Retina (tissue), 1 donor: Measurements from ENCODE around the gene FIBP.
"Not testable (repeated sequence)": the region's sequence is repeated elsewhere in the genome, so short reads cannot be mapped to it uniquely, and the experiment has no call there.

Source experiments
- DNase-seq: peaks from one replicate; pipeline ENCODE4 v3.0.0-alpha.2; 2016

FIBP gene

GRCh38 chr11:65857853-65858680 lies 30.2 kb downstream of the FIBP start, which contains the start of gene CFL1:
CFL1 (minus strand) TSS chr11:65858180; CDS start chr11:65858099, 81 bp downstream.
- DNase-seq: peak; percentile 99

- no peak for DNase-seq
Observed at GRCh38 chr11:65857500-65857852, 30.8 kb downstream of the FIBP start.

GRCh38 chr11:65856689-65857499 lies 31.4 kb downstream of the FIBP start:
- peak; percentile 79 for DNase-seq

- no peak for DNase-seq
Observed at GRCh38 chr11:65855927-65856363, 32.3 kb downstream of the FIBP start.

- DNase-seq: no peak
Observed at GRCh38 chr11:65854852-65855837, 33.1 kb downstream of the FIBP start.

- no peak for DNase-seq
Observed at GRCh38 chr11:65854161-65854592, 34.1 kb downstream of the FIBP start.

- no peak for DNase-seq
Observed at GRCh38 chr11:65853246-65853979, 34.9 kb downstream of the FIBP start.

- no peak for DNase-seq
Observed at GRCh38 chr11:65852508-65853245, 35.6 kb downstream of the FIBP start.

GRCh38 chr11:65851811-65852507 lies 36.3 kb downstream of the FIBP start:
- no peak for DNase-seq

GRCh38 chr11:65851083-65851579 lies 37.1 kb downstream of the FIBP start:
- no peak for DNase-seq

- DNase-seq: no peak
Observed at GRCh38 chr11:65850217-65851082, 37.8 kb downstream of the FIBP start.

GRCh38 chr11:65849771-65850216 lies 38.5 kb downstream of the FIBP start:
- no peak for DNase-seq

GRCh38 chr11:65849366-65849765 lies 38.9 kb downstream of the FIBP start:
- no peak for DNase-seq

- not testable (repeated sequence) for DNase-seq
Observed at GRCh38 chr11:65848693-65849092, 39.6 kb downstream of the FIBP start.

- DNase-seq: no peak
Observed at GRCh38 chr11:65847746-65848145, 40.5 kb downstream of the FIBP start.

- DNase-seq: no peak
Observed at GRCh38 chr11:65844231-65844872, 43.9 kb downstream of the FIBP start.

GRCh38 chr11:65843811-65844210 lies 44.5 kb downstream of the FIBP start:
- no peak for DNase-seq

- no peak for DNase-seq
Observed at GRCh38 chr11:65842144-65842543, 46.1 kb downstream of the FIBP start.

- DNase-seq: no peak
Observed at GRCh38 chr11:65834202-65834601, 54.1 kb downstream of the FIBP start.
